Measurements from ENCODE around the gene ROR2. TPM values are rescaled to one million over a fixed set of nuclear protein-coding genes. Genes with fewer than 3 reads are reported as not detected.

Gene ROR2
- total and polyA plus RNA-seq, 2 experiments from 2014 or later: 8.1 to 18.8 TPM

GRCh38 chr9:91781116-91781515 lies 168.9 kb downstream of the ROR2 start:
- Histone ChIP-seq H3K4me3 (no peak overlapping the region), H3K4me1 (ENCODE audit: insufficient read depth) (peaks cover 13% of the 10 kb centered on the region), H3K79me2 (replicated peaks; ENCODE audit: insufficient read depth) (no peaks in the 10 kb centered on the region), H4K20me1 (replicated peaks; ENCODE audit: insufficient read depth) (no peaks in the 10 kb centered on the region), H3K4me2 (no peak overlapping the region), H3K27me3 (ENCODE audit: insufficient read depth) (no peaks in the 10 kb centered on the region), H2AFZ (no peak overlapping the region), H3F3A (replicated peaks; ENCODE audit: low read depth) (no peaks in the 10 kb centered on the region), H3K27ac (ENCODE audit: low read depth) (no peak overlapping the region), H3K36me3 (ENCODE audit: insufficient read depth) (no peaks in the 10 kb centered on the region), H3K9me2 (ENCODE audit: insufficient read depth) (no peaks in the 10 kb centered on the region)
- H3K36me3 Mint-ChIP-seq (ENCODE audit: low read depth): no peaks in the 10 kb centered on the region; the same call in 2 of the 3 replicates
- no peak overlapping the region for H3K27ac Mint-ChIP-seq
- no peak for TF ChIP-seq POLR2AphosphoS5 (IDR thresholded peaks at IDR 0.05; ENCODE audit: low read depth)
- no peak for TF ChIP-seq REST (IDR thresholded peaks at IDR 0.05; ENCODE audit: unreplicated experiment)
- no peak for TF ChIP-seq ZNF114 (CRISPR knock-in tag; IDR thresholded peaks at IDR 0.05)
- no peak for TF ChIP-seq JUNB (IDR thresholded peaks at IDR 0.05; ENCODE audit: unreplicated experiment)
- ATAC-seq (no peak), DNase-seq (ENCODE audit: low spot score) (no peak)
- no peak overlapping the region for H3K4me3 Mint-ChIP-seq
- H3K27me3 Mint-ChIP-seq (ENCODE audit: insufficient read depth, low read depth, poor library complexity): peaks cover 5% of the 10 kb centered on the region
- H3K9me3 Mint-ChIP-seq: no peaks in the 10 kb centered on the region; the same call in 2 of the 3 replicates
- H3K4me1 Mint-ChIP-seq: peaks cover 23% of the 10 kb centered on the region

- Histone ChIP-seq H3K4me3 (no peak overlapping the region), H3K27ac (ENCODE audit: low read depth) (no peak overlapping the region), H3K79me2 (replicated peaks; ENCODE audit: insufficient read depth) (no peaks in the 10 kb centered on the region), H3K9me2 (ENCODE audit: insufficient read depth) (no peaks in the 10 kb centered on the region), H3K27me3 (ENCODE audit: insufficient read depth) (no peaks in the 10 kb centered on the region), H2AFZ (no peak overlapping the region), H3K4me2 (no peak overlapping the region), H3K36me3 (ENCODE audit: insufficient read depth) (no peaks in the 10 kb centered on the region), H3F3A (replicated peaks; ENCODE audit: low read depth) (no peaks in the 10 kb centered on the region), H4K20me1 (replicated peaks; ENCODE audit: insufficient read depth) (no peaks in the 10 kb centered on the region), H3K4me1 (ENCODE audit: insufficient read depth) (peaks cover 24% of the 10 kb centered on the region)
- Mint-ChIP-seq H3K27ac (no peak overlapping the region), H3K27me3 (ENCODE audit: insufficient read depth, low read depth, poor library complexity) (peaks cover 4% of the 10 kb centered on the region), H3K4me1 (peaks cover 36% of the 10 kb centered on the region), H3K4me3 (no peak overlapping the region), H3K36me3 (ENCODE audit: low read depth) (no peaks in the 10 kb centered on the region), H3K9me3 (no peaks in the 10 kb centered on the region)
- DNase-seq (ENCODE audit: low spot score): no peak
- ATAC-seq: no peak
- no peak for TF ChIP-seq NANOG (IDR thresholded peaks at IDR 0.05; ENCODE audit: borderline replicate concordance)
- no peak for TF ChIP-seq EZH2phosphoT487 (IDR thresholded peaks at IDR 0.05; ENCODE audit: unreplicated experiment)
- no peak for TF ChIP-seq ETS1 (IDR thresholded peaks at IDR 0.05)
- TF ChIP-seq JUNB (IDR thresholded peaks at IDR 0.05; ENCODE audit: unreplicated experiment): no peak
- no peak for TF ChIP-seq ZNF331 (CRISPR knock-in tag; IDR thresholded peaks at IDR 0.05; ENCODE audit: low read depth)
- TF ChIP-seq ZNF462 (CRISPR knock-in tag; IDR thresholded peaks at IDR 0.05): no peak
Observed at GRCh38 chr9:91778031-91778430, 172.0 kb downstream of the ROR2 start.

All from GM23338 (cell line).